Natural killer cell treated with Interleukin-12 subunit alpha and Interleukin-12 subunit beta and Interleukin-15 and Interleukin-18, amount 100 ng/mL, for 72 hours (primary cell): Measurements from ENCODE around the gene NLRP10. TPM values are rescaled to one million over a fixed set of nuclear protein-coding genes. Genes with fewer than 3 reads are reported as not detected.

ENCODE experiments used
- ATAC-seq, 2 donors: fragments of 150-1000 bp; cut with Tn5 transposase in 1 of 2; sonication (Bioruptor Pico), chemical (Tn5 transposase) in 1 of 2; 2 replicates each; pipeline ENCODE4 v1.10.0; 2021
- DNase-seq: peaks from one replicate; pipeline ENCODE4 v3.0.0; 2022; ENCODE audit warnings: low spot score
- H3K27ac Mint-ChIP-seq, 2 donors: 1 replicate in 1 of 2; 2 replicates in 1 of 2; pipeline ENCODE4 v1.8.0; 2022; ENCODE audit warnings: mixed read lengths in 2 of 2, mild to moderate bottlenecking in 1 of 2, moderate library complexity in 1 of 2
- H3K27me3 Mint-ChIP-seq, 2 donors: 1 replicate in 1 of 2; 2 replicates in 1 of 2; pipeline ENCODE4 v1.8.0; 2022; ENCODE audit warnings: mixed read lengths in 2 of 2
- H3K36me3 Mint-ChIP-seq: one replicate; pipeline ENCODE4 v1.8.0; 2022; ENCODE audit warnings: mixed read lengths
- H3K4me1 Mint-ChIP-seq, 2 donors: 1 replicate in 1 of 2; 2 replicates in 1 of 2; pipeline ENCODE4 v1.8.0; 2022; ENCODE audit warnings: low read depth in 2 of 2, mixed read lengths in 2 of 2, mild to moderate bottlenecking in 1 of 2
- H3K4me3 Mint-ChIP-seq: one replicate; pipeline ENCODE4 v1.8.0; 2022; ENCODE audit warnings: mixed read lengths
- H3K9me3 Mint-ChIP-seq: 2 replicates; pipeline ENCODE4 v1.8.0; 2022; ENCODE audit warnings: mixed read lengths
- total RNA-seq, 2 donors: library from RNA; stranded (reverse); gene quantifications; one replicate each; pipeline ENCODE4 v1.2.3, GENCODE V29; 2022

The NLRP10 gene
- total RNA-seq, 2 donors from 2014 or later, result not detected

DNA sequence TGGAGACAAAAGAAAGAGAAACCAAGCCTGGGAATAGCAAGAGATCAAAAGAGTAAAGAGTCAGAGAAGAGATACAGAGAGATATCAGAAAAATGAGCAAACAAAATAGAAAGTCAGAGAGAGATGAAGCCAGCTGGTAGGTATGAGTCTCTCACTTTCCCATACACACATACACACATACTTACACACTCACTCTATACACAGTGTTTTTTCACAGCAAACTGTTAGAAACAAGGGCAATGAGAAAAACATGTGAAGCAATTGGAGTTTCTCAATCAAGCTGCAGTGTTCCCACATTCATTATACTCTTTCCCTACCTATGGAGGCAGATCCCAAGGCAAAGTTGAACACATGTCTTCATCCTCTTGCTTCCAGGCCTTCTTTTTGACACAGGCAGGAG, 2.6 kb upstream of the NLRP10 start:
- Mint-ChIP-seq H3K36me3 (no peaks in the 10 kb centered on the region), H3K27ac (no peak overlapping the region), H3K4me1 (no peaks in the 10 kb centered on the region), H3K9me3 (no peaks in the 10 kb centered on the region), H3K4me3 (no peak overlapping the region), H3K27me3 (peaks cover 24 to 48% of the 10 kb centered on the region in 2 donors)
- ATAC-seq, result no peak
- DNase-seq, result no peak

DNA sequence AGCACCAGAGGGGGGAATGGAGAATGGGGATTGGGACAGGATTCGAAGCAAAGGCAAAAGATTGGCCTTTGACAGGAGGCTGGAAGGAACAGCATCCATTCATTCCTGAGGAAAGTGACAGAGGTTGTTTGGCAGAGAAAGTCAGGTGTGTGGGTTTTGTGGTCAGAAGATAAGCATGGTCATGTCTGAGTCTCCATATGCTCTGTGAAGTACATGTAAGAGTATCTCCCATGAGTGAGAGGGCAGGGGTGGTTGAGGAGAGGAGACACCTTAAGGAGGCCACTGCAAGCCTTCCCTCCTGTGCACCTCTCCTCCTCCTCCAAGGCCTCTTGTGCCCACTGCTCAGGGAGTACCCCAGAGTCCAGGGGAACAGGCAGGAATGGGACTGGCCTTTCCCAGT, 1.9 kb upstream of the NLRP10 start:
- H3K4me1 Mint-ChIP-seq, result no peaks in the 10 kb centered on the region
- DNase-seq (no peak), ATAC-seq (peak; percentile 24 to 55)
- H3K4me3 Mint-ChIP-seq, result no peak overlapping the region
- H3K27ac Mint-ChIP-seq, result no peak overlapping the region
- no peaks in the 10 kb centered on the region for H3K9me3 Mint-ChIP-seq
- peaks cover 24 to 48% of the 10 kb centered on the region in 2 donors for H3K27me3 Mint-ChIP-seq
- H3K36me3 Mint-ChIP-seq, result no peaks in the 10 kb centered on the region

DNA sequence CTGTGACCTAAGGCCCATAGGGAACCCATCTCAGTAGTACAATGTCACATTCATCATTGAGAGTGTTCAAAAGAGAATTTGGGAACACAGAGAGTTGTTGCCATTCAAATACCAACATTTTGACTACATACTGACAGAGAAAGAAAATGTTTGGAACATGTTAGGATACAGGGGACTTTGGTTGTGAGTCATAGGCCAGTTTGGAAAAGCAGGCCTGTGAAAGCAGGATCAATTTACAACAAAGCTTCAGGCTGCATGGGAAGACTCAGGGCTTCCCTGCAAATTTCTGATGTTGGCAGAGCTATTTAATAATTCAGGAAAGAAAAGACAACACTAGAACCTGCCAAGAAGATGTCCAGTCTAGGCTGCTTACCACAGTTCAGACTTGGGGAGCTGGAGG, 374 bp downstream of the NLRP10 start:
- Mint-ChIP-seq H3K4me1 (no peaks in the 10 kb centered on the region), H3K9me3 (no peaks in the 10 kb centered on the region), H3K27ac (no peak overlapping the region), H3K27me3 (peaks cover 25 to 46% of the 10 kb centered on the region in 2 donors), H3K36me3 (no peaks in the 10 kb centered on the region), H3K4me3 (no peak overlapping the region)
- ATAC-seq (no peak), DNase-seq (no peak)

DNA sequence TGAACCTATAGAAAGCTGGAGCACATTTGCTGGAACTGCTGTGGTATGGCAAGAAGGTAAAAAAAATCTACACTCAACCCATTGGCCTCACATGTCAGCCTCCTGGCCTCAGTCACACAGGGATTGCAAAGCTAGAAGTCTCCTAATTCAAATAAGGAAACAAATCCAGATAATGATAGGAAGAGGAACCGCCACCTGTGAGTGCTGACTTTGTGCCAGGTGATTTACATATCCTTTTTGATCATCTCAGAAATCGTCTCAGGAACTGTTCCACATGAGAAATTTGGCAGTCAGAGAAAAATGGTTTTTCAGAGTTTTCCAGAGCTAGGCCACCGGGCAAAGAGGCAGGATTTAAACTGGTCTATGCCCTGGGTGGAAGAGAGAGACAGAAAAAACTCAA, 986 bp downstream of the NLRP10 start:
- Mint-ChIP-seq H3K27me3 (peaks cover 28 to 51% of the 10 kb centered on the region in 2 donors), H3K9me3 (no peaks in the 10 kb centered on the region), H3K27ac (no peak overlapping the region), H3K4me1 (no peaks in the 10 kb centered on the region), H3K36me3 (no peaks in the 10 kb centered on the region), H3K4me3 (no peak overlapping the region)
- ATAC-seq (no peak), DNase-seq (no peak)

DNA sequence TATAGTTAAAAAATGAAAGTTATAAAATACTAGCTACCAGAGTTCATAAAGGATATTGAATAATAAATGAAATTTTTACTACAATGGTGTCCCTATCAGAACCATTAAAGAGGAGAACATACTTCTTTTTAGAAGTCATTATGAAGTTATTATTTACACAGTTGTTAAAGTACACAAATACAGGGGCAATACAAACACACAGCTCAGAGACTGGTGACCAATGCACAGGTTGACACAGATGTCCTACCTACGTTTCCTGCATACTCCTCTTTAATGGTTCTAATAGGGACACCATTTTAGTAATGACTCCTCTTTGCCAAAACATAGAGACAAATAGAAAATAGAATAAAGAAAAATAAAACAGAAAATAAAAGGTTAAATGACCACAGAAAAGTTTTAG, 10.1 kb downstream of the NLRP10 start:
- Mint-ChIP-seq H3K36me3 (no peaks in the 10 kb centered on the region), H3K4me1 (no peaks in the 10 kb centered on the region), H3K27ac (no peak overlapping the region), H3K9me3 (no peaks in the 10 kb centered on the region), H3K27me3 (peaks cover 15 to 38% of the 10 kb centered on the region in 2 donors), H3K4me3 (no peak overlapping the region)
- ATAC-seq (no peak), DNase-seq (no peak)

DNA sequence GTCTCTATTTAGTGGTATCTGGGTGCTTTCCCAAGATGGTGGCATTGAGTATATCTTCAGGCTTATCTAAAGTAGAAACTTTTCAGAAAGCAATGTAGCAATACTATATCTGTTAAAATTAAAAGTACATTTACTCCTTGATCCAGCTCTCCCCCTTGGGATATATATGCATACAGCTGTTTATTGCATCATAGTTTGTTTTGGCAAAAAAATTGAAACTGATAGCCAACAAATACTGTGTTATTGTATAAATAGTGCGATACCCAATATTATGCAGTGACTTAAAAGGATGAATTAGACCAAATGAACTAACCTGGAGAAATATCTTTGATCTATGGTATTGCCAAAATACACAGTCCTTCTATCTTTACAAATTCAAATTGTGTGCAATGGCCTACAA, 15.3 kb downstream of the NLRP10 start:
- H3K9me3 Mint-ChIP-seq, result no peaks in the 10 kb centered on the region
- no peak for ATAC-seq
- H3K4me1 Mint-ChIP-seq, result no peaks in the 10 kb centered on the region

DNA sequence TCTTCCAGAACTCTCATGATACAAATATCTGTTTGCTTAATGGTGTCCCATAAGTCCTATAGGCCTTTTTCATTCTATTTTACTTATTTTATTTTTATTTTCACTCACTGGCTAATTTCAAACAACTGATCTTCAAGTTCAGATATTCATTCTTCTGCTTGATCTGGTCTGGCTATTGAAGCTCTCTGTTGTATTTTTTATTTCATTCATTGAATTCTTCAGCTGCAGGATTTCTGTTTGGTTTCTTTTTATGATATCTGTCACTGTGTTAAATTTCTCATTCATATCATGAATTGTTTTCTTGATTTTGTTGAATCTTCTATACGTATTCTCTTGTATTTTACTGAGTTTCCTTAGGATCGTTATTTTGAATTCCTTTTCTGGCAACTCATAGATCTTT, 21.1 kb downstream of the NLRP10 start:
- peaks cover 14 to 32% of the 10 kb centered on the region in 2 donors for H3K27me3 Mint-ChIP-seq
- no peak for DNase-seq
- no peak for ATAC-seq
- H3K36me3 Mint-ChIP-seq, result peaks cover 12% of the 10 kb centered on the region
- H3K9me3 Mint-ChIP-seq, result peaks cover 3% of the 10 kb centered on the region
- no peak overlapping the region for H3K4me3 Mint-ChIP-seq
- no peaks in the 10 kb centered on the region for H3K4me1 Mint-ChIP-seq
- no peak overlapping the region for H3K27ac Mint-ChIP-seq

More for the DNA sequence above, 15.3 kb downstream of the NLRP10 start:
- Mint-ChIP-seq H3K27me3 (peaks cover 20 to 33% of the 10 kb centered on the region in 2 donors), H3K4me3 (no peak overlapping the region), H3K27ac (no peak overlapping the region), H3K36me3 (no peaks in the 10 kb centered on the region)
- no peak for DNase-seq

DNA sequence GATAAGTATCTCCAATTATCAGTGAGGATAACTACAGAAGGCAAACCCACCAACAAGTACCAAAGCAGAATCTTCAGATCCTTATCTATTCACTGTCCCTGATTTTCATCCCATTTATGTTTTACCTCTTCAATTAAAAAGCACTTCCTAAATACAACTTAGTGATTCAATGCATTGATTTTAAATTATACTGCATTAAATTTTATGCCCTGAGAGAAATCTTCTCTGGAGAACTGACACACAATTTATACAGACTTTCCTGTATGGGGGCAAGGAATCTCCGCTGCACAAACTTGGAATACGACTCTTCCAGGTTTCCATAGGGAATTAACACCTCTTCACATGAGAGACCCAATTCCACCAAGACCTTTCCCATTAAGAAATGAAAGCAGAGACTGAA, 23.6 kb downstream of the NLRP10 start, which contains the start of gene OR10A3:
OR10A3 (minus strand) TSS at position 101 of the 400 bp plus-strand sequence. CDS start 2,188 bp downstream, outside the sequence.
- ATAC-seq, result no peak
- Mint-ChIP-seq H3K27me3 (peaks cover 3 to 12% of the 10 kb centered on the region in 2 donors), H3K36me3 (peaks cover 12% of the 10 kb centered on the region), H3K9me3 (peaks cover 3% of the 10 kb centered on the region), H3K4me3 (no peak within 1 kb of the TSS), H3K4me1 (no peaks in the 10 kb centered on the region), H3K27ac (no peak within 1 kb of the TSS)
- no peak for DNase-seq

DNA sequence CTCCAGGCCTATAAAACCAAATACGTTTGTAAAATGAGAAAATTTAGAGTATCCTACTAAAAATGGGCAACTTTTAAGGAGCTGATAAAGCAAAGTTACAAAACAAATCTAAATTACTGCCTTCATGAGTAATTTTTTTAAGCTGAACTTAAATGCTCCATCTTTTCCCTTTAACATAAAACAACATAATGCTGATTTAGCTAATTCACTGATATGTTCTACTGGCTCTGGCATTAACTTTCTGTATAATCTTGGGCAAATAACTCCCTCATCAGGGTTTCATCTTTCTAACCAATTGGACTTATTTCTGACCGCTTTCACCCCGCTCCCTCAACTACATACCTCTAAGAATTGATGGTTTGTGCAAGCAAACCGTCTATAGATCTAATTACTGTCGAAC, 24.1 kb downstream of the NLRP10 start:
- DNase-seq, result no peak
- H3K4me1 Mint-ChIP-seq, result no peaks in the 10 kb centered on the region
- H3K36me3 Mint-ChIP-seq, result peaks cover 12% of the 10 kb centered on the region
- peaks cover 3% of the 10 kb centered on the region for H3K9me3 Mint-ChIP-seq
- H3K27me3 Mint-ChIP-seq, result peaks cover 6 to 12% of the 10 kb centered on the region in 2 donors
- ATAC-seq, result no peak
- H3K27ac Mint-ChIP-seq, result no peak overlapping the region
- no peak overlapping the region for H3K4me3 Mint-ChIP-seq

DNA sequence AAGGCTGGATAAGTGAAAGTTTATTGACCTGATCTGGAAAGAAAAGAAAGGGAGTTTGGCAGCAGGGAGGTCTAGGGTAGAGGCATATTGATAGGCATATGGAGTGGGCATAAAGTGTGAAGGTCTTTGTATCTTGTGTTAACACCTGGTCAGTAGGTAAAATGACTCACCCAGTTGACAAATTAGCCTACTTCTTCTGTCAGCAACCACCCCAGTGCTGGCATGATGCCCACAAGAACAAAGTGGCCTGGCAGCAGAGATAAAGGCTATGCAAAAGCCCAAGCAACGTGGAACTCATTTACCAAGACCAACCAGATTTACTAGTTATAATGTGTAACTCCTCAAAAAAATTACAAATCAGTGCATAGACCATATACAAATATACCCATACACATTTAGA, 28.6 kb downstream of the NLRP10 start:
- H3K27me3 Mint-ChIP-seq, result peaks cover 17 to 33% of the 10 kb centered on the region in 2 donors
- peaks cover 3% of the 10 kb centered on the region for H3K9me3 Mint-ChIP-seq
- DNase-seq (no peak), ATAC-seq (no peak)
- H3K36me3 Mint-ChIP-seq, result no peaks in the 10 kb centered on the region
- H3K4me3 Mint-ChIP-seq, result no peak overlapping the region
- H3K27ac Mint-ChIP-seq, result no peak overlapping the region
- no peaks in the 10 kb centered on the region for H3K4me1 Mint-ChIP-seq

DNA sequence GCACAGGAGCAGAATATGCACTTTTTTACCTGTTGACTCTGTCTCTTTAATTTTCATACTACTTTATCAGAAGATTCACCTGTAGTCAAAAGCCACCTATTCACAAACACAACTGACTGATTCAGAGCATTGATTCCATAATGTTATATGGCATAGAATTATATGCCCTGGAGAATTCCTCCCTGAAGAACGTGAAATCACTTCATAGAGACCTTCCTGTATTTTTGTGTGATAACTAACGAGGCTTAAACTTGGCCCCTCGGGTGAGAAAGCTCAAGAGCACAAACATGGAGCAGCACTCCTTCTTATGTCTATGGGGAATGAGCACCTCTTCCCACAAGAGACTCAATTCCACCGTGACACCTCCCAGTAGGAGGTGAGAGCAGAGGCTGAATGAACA, 34.1 kb downstream of the NLRP10 start, which contains the start of gene OR10A6:
OR10A6 (minus strand) TSS at position 101 of the 400 bp plus-strand sequence. CDS start 2,606 bp downstream, outside the sequence.
- DNase-seq, result no peak
- Mint-ChIP-seq H3K4me1 (no peaks in the 10 kb centered on the region), H3K27me3 (peaks cover 17 to 52% of the 10 kb centered on the region in 2 donors), H3K9me3 (peaks cover 3% of the 10 kb centered on the region), H3K4me3 (no peak within 1 kb of the TSS), H3K27ac (no peak within 1 kb of the TSS), H3K36me3 (no peaks in the 10 kb centered on the region)
- ATAC-seq, result no peak

DNA sequence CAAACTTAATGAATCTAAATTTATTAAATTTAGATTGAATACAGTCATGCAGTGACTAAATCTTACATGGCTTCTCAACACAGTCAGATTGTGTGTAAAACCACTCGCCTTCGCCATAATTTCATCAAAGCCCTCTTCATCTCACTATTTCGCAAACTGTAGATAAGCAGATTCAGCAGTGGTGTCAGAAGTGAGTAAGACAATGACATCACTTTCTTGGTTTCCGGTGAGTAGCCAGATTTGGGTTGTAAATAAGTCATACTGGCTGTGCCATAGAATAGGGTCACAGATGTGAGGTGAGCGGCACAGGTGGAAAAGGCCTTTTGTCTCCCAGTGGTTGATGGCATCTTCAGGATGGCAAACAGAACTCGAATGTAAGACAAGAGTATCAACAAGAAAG, 37.6 kb downstream of the NLRP10 start:
- no peak overlapping the region for H3K27ac Mint-ChIP-seq
- H3K4me1 Mint-ChIP-seq, result no peaks in the 10 kb centered on the region
- DNase-seq (no peak), ATAC-seq (peak in 1 of 2 donors; percentile 33)
- H3K36me3 Mint-ChIP-seq, result no peaks in the 10 kb centered on the region
- no peak overlapping the region for H3K4me3 Mint-ChIP-seq
- no peaks in the 10 kb centered on the region for H3K9me3 Mint-ChIP-seq
- peaks cover 23 to 50% of the 10 kb centered on the region in 2 donors for H3K27me3 Mint-ChIP-seq

DNA sequence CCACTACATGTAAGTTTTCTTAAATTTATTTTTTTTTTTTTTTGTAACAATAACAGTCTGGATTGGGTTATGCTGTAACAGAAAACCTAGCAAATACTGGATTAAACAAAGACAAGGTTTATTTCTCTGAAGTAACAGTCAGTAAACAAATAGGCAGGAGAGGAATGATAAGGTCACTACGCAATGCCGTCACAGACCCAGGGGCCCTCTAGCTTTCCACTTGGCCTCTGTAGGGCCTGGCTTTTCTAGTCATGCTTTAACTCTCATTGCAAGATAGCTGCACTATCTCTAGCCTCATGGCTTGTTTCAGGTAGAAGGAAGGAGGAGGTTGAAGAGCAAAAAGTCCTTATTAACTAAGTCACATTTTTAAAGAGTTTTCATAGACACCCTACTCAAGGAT, 40.7 kb downstream of the NLRP10 start:
- no peaks in the 10 kb centered on the region for H3K36me3 Mint-ChIP-seq

DNA sequence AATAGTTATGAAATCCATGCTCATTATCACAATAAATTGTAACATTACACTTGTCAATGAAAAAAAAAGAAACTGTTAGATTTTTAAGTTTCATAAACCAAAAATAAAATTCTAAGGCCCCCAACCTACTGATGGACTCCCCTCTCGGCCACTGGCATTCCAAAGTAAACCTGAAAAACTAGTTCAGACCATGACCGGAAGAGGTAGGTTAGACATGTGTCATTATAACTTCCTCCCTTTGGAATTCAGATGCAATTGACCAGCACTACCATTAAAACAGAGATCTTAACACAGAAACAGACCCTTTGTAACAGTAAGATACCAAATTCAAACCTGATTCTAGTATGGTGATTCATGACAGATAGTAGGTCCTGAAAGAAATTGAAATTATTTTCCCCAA, 47.1 kb downstream of the NLRP10 start:
- H3K36me3 Mint-ChIP-seq, result no peaks in the 10 kb centered on the region
- H3K27ac Mint-ChIP-seq, result no peak overlapping the region
- no peak for DNase-seq
- peaks cover 10 to 31% of the 10 kb centered on the region in 2 donors for H3K27me3 Mint-ChIP-seq
- no peak for ATAC-seq
- no peaks in the 10 kb centered on the region for H3K4me1 Mint-ChIP-seq
- H3K9me3 Mint-ChIP-seq, result no peaks in the 10 kb centered on the region
- H3K4me3 Mint-ChIP-seq, result no peak overlapping the region

More for the DNA sequence above, 40.7 kb downstream of the NLRP10 start:
- Mint-ChIP-seq H3K4me1 (no peaks in the 10 kb centered on the region), H3K4me3 (no peak overlapping the region), H3K27ac (no peak overlapping the region), H3K9me3 (no peaks in the 10 kb centered on the region), H3K27me3 (peaks cover 14 to 27% of the 10 kb centered on the region in 2 donors)
- ATAC-seq (no peak), DNase-seq (no peak)
